Activated CD4-positive, alpha-beta memory T cell treated with anti-CD3 and anti-CD28 coated beads for 36 hours (primary cell): ENCODE results near the gene DYNLT4. TPM values are rescaled to one million over a fixed set of nuclear protein-coding genes. Genes with fewer than 3 reads are reported as not detected.

Experiments used
- CTCF ChIA-PET: fragments of 350-600 bp; sonication (Branson Sonifier 250); formaldehyde crosslinking; loops from one replicate; lab custom pipeline; 2021; ENCODE audit warnings: antibody characterized with exemption, inconsistent platforms; lab: Charles Lee
- POLR2A ChIA-PET: fragments of 350-600 bp; sonication (Branson Sonifier 250); formaldehyde crosslinking; loops from one replicate; lab custom pipeline; 2021; ENCODE audit warnings: antibody characterized with exemption; lab: Charles Lee
- DNase-seq: peaks from one replicate; pipeline ENCODE4 v3.0.0-alpha.2; 2020
- H3K27ac Mint-ChIP-seq: one replicate; pipeline ENCODE4 v1.8.0; 2021; ENCODE audit warnings: mixed read lengths
- H3K27me3 Mint-ChIP-seq: one replicate; pipeline ENCODE4 v1.8.0; 2021; ENCODE audit warnings: mixed read lengths
- H3K36me3 Mint-ChIP-seq: one replicate; pipeline ENCODE4 v1.8.0; 2021; ENCODE audit warnings: mixed read lengths
- H3K4me1 Mint-ChIP-seq: one replicate; pipeline ENCODE4 v1.8.0; 2021; ENCODE audit warnings: low read depth, mixed read lengths
- H3K4me3 Mint-ChIP-seq: one replicate; pipeline ENCODE4 v1.8.0; 2021; ENCODE audit warnings: mild to moderate bottlenecking, mixed read lengths
- H3K9me3 Mint-ChIP-seq: one replicate; pipeline ENCODE4 v1.8.0; 2021; ENCODE audit warnings: mixed read lengths
- intact Hi-C: fragments of 100-400 bp; cut with micrococcal nuclease; formaldehyde crosslinking; loops from one replicate; pipeline ENCODE4 v1.15.1; 2023
- total RNA-seq, 2 experiments: library from RNA; stranded (reverse); gene quantifications; one replicate each; pipeline ENCODE4 v1.2.3, GENCODE V29; 2021

The DYNLT4 gene
- total RNA-seq, 2 experiments from 2014 or later = 0.40 to 0.41 TPM

DNA sequence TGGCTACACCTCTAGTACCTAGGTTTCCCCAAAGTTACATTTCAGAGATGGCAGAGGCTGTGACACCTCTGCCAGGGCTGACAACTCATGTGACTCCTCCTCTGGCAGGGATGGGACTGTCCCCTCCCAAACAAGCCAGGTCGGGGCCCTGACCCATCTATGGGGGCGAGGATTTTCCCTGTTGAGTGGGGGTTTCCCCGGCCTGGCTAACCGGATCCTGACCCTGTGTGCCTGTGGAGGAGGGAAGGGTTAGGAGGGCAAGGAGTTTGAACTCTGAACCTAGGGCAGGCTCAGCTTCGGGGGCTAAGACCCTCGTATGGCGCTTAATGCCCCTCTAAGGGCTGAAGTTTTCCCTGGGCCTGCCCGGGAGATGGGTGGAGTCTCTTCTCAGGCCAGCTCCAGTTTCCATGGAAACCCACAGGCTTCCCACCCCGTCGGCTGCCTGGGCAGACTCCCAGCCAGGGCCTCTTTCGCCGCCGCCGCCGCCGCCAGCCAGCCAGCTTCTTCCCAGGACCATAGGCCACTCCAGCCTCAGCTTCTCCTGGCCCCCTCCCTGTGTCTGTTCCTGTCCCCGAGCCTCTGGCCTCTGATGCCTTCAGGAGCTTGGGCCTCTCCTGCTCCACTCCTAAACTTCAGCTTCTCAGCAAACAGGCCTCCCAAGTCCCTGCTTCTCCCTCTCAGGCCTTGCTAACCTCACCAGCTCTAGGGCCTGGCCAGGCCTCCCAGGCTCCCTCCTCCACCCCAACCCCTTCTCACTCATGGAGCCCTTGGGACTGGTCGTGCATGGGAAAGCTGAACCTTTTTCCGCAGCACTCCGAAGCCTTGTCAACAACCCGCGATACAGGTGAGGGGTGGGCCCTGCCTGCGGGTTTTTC is 1.1 kb upstream of the DYNLT4 start, which contains the start of gene BTBD19:
Gene BTBD19 (plus strand): TSS at position 461 of the 875 bp plus-strand sequence. CDS start 298 bp downstream, at position 759.
- intact Hi-C loops = loop anchor here (5.0 to 10.0 kb wide), 6 partner anchors 136 to 879 kb away; partner anchors contain the start of genes ARMH1, GPBP1L1, HECTD3 and NASP
- Mint-ChIP-seq H3K4me1 (peaks cover 86% of the 10 kb centered on the region), H3K27me3 (no peaks in the 10 kb centered on the region), H3K27ac (peak within 1 kb of the TSS; percentile 98), H3K9me3 (no peaks in the 10 kb centered on the region), H3K36me3 (peaks cover 63% of the 10 kb centered on the region), H3K4me3 (peak within 1 kb of the TSS; percentile 73)
- ChIA-PET POLR2A (interaction anchor here (0.6 to 15.8 kb wide), 17 partner anchors 8 to 531 kb away, joined by 3 to 404 read pairs (median 7); partner anchors contain the start of genes HECTD3, MUTYH, PLK3 and RNU5D-1), CTCF (interaction anchor here (1.3 to 3.5 kb wide), 12 partner anchors 8 to 87 kb away, joined by 3 to 53 read pairs (median 12); partner anchors contain the start of genes BEST4, PLK3, RNU5D-1 and RPS8)
- DNase-seq = peak; percentile 93

DNA sequence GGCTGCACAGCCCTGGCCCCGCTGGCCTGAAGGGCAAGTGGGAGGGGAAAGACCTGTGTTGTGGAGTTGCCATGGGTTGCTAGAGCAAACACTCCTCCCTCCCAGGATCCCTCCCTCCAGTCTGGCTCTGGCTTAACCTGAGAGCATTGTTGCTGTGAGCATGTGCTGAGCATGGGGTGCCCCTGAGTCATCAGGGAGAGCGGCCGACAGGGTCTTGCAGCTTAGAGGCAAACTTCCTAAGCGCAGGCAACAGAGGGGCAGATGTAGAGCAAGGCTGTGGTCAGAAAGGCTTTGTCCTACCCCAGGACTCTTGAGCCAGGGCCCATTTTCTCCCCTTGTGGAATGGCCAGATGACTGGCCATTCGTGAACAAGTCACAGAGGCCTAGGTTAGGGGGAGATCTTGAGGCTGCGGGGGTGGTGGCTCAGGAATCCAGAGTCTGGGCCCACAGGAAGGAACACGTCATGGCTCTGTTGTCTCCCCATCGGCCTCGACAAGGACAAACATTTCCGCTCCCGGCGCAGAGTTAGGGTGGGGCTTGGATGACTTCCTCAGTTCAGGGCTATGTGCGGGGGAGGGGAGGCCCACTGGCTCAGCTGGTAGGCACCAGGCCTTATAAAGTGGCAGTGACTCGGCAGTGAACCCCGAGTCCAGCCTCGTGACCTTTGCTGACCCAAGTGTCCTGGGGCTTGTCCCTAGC is 362 bp upstream of the DYNLT4 start:
- Mint-ChIP-seq H3K4me3 (peak overlapping the region; percentile 73), H3K36me3 (peaks cover 70% of the 10 kb centered on the region), H3K27ac (peak overlapping the region; percentile 98), H3K4me1 (peaks cover 90% of the 10 kb centered on the region), H3K9me3 (no peaks in the 10 kb centered on the region), H3K27me3 (no peaks in the 10 kb centered on the region)
- peak; percentile 95 for DNase-seq
- ChIA-PET CTCF (interaction anchor here (1.3 to 3.5 kb wide), 9 partner anchors 7 to 83 kb away, joined by 3 to 53 read pairs (median 12); partner anchors contain the start of genes BEST4, PLK3 and RNU5D-1), POLR2A (interaction anchor here (0.7 to 15.8 kb wide), 9 partner anchors 7 to 85 kb away, joined by 3 to 404 read pairs (median 37); partner anchors contain the start of genes PLK3, RNU5D-1 and RPS8)
- intact Hi-C loops = loop anchor here (1.0 to 10.0 kb wide), 8 partner anchors 33 to 880 kb away; partner anchors contain the start of genes ARMH1, GPBP1L1, HECTD3 and NASP

DNA sequence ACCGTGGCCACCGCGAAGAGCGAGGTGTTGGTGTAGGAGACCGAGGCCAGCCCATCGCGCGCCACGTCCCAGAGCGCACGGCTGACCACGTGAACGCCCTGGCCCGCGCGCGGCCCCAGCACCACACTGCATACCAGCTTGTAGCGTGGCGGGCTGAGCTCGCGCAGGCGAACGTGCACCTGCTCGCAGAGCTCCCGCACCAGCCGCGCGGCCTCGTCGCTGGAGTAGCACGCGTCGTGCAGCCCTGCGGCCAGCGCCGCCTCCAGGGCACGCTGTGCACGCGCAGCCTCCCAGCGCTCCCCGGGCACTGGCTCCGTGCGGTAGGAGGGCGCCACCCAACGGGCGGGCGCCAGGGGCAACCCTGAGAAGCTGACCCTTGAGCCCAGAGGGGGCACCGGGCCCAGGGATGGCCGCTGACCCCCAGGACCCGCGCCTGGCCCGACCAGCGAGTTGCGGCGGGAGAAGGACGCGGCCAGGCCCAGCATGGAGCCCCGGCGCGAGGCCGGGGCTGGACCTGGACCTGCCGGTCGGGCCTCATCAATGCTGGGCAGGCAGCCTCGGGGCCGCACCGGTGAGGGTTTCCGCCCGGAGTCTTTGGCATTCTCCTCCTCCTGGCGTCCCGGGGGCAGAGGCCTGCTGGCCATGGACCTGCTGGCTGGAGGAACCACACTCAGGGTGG is 987 bp downstream of the DYNLT4 start:
- DNase-seq = no peak
- ChIA-PET POLR2A (interaction anchor here (1.3 to 15.8 kb wide), 4 partner anchors 14 to 84 kb away, joined by 5 to 404 read pairs (median 86); partner anchors contain the start of gene RNU5D-1), CTCF (interaction anchor here (0.7 to 1.0 kb wide), 2 partner anchors 12 kb away, joined by 3 read pairs; no protein-coding TSS in a partner anchor)
- peaks cover 84% of the 10 kb centered on the region for H3K4me1 Mint-ChIP-seq
- peak overlapping the region; percentile 98 for H3K27ac Mint-ChIP-seq
- no peaks in the 10 kb centered on the region for H3K27me3 Mint-ChIP-seq
- H3K9me3 Mint-ChIP-seq = no peaks in the 10 kb centered on the region
- H3K4me3 Mint-ChIP-seq = peak overlapping the region; percentile 73
- H3K36me3 Mint-ChIP-seq = peaks cover 75% of the 10 kb centered on the region
- intact Hi-C loops = loop anchor here (2.0 to 10.0 kb wide), 7 partner anchors 31 to 881 kb away; partner anchors contain the start of genes ARMH1, GPBP1L1, HECTD3 and NASP

DNA sequence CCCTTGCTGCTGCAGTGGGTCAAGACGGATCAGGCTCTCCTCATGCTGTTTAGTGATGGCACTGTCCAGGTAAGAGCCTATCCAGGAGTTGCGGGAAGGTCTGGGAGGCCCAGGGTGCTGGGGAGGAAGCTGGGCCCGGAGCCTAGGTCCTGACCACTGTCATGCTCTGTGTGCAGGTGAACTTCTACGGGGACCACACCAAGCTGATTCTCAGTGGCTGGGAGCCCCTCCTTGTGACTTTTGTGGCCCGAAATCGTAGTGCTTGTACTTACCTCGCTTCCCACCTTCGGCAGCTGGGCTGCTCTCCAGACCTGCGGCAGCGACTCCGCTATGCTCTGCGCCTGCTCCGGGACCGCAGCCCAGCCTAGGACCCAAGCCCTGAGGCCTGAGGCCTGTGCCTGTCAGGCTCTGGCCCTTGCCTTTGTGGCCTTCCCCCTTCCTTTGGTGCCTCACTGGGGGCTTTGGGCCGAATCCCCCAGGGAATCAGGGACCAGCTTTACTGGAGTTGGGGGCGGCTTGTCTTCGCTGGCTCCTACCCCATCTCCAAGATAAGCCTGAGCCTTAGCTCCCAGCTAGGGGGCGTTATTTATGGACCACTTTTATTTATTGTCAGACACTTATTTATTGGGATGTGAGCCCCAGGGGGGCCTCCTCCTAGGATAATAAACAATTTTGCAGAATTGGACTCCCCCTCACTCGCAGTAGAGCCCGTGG is 1.7 kb downstream of the DYNLT4 start:
- no peaks in the 10 kb centered on the region for H3K9me3 Mint-ChIP-seq
- no peak for DNase-seq
- H3K36me3 Mint-ChIP-seq = peaks cover 75% of the 10 kb centered on the region
- ChIA-PET CTCF (interaction anchor here (0.7 to 1.0 kb wide), 4 partner anchors 11 to 15 kb away, joined by 3 read pairs; no protein-coding TSS in a partner anchor), POLR2A (interaction anchor here (2.0 to 15.8 kb wide), 3 partner anchors 15 to 83 kb away, joined by 7 to 404 read pairs (median 94); partner anchors contain the start of gene RPS8)
- peak overlapping the region; percentile 32 for H3K4me3 Mint-ChIP-seq
- intact Hi-C loops = loop anchor here (2.0 to 10.0 kb wide), 7 partner anchors 31 to 882 kb away; partner anchors contain the start of genes ARMH1, GPBP1L1, HECTD3 and NASP
- peak overlapping the region; percentile 93 for H3K27ac Mint-ChIP-seq
- no peaks in the 10 kb centered on the region for H3K27me3 Mint-ChIP-seq
- peaks cover 77% of the 10 kb centered on the region for H3K4me1 Mint-ChIP-seq

GRCh38 chr1:44803312-44804095 is 3.6 kb downstream of the DYNLT4 start:
- H3K36me3 Mint-ChIP-seq = peaks cover 62% of the 10 kb centered on the region
- H3K4me1 Mint-ChIP-seq = peaks cover 62% of the 10 kb centered on the region
- no peaks in the 10 kb centered on the region for H3K27me3 Mint-ChIP-seq
- intact Hi-C loops = loop anchor here (10.0 kb wide), 3 partner anchors 169 to 501 kb away; partner anchors contain the start of genes HECTD3 and UROD
- DNase-seq = no peak
- H3K4me3 Mint-ChIP-seq = peak overlapping the region; percentile 93
- H3K9me3 Mint-ChIP-seq = no peaks in the 10 kb centered on the region
- ChIA-PET CTCF (no interaction called here), POLR2A (interaction anchor here (1.0 to 15.8 kb wide), 5 partner anchors 8 to 28 kb away, joined by 3 to 404 read pairs (median 7); partner anchors contain the start of genes BTBD19, DYNLT4 and RPS8)
- peak overlapping the region; percentile 93 for H3K27ac Mint-ChIP-seq

- DNase-seq = no peak
- Mint-ChIP-seq H3K9me3 (no peaks in the 10 kb centered on the region), H3K4me3 (peak overlapping the region; percentile 93), H3K36me3 (peaks cover 58% of the 10 kb centered on the region), H3K4me1 (peaks cover 58% of the 10 kb centered on the region), H3K27me3 (no peaks in the 10 kb centered on the region), H3K27ac (peak overlapping the region; percentile 93)
- CTCF ChIA-PET = no interaction called here
- intact Hi-C loops = loop anchor here (10.0 kb wide), 3 partner anchors 168 to 502 kb away; partner anchors contain the start of genes HECTD3 and UROD
- POLR2A ChIA-PET = interaction anchor here (1.0 to 15.8 kb wide), 3 partner anchors 9 to 28 kb away, joined by 4 to 404 read pairs (median 263); partner anchors contain the start of genes BTBD19, DYNLT4 and RPS8
Observed at GRCh38 chr1:44803062-44803311, 4.2 kb downstream of the DYNLT4 start.

GRCh38 chr1:44802306-44803061 is 4.7 kb downstream of the DYNLT4 start:
- H3K4me3 Mint-ChIP-seq = peak overlapping the region; percentile 93
- H3K36me3 Mint-ChIP-seq = peaks cover 57% of the 10 kb centered on the region
- ChIA-PET CTCF (no interaction called here), POLR2A (interaction anchor here (1.0 to 15.8 kb wide), 7 partner anchors 9 to 184 kb away, joined by 4 to 404 read pairs (median 36); partner anchors contain the start of genes BTBD19, DYNLT4, EIF2B3 and RPS8)
- H3K9me3 Mint-ChIP-seq = no peaks in the 10 kb centered on the region
- H3K4me1 Mint-ChIP-seq = peaks cover 53% of the 10 kb centered on the region
- intact Hi-C loops = loop anchor here (1.0 to 10.0 kb wide), 4 partner anchors 17 to 502 kb away; partner anchors contain the start of genes HECTD3 and UROD
- peak overlapping the region; percentile 93 for H3K27ac Mint-ChIP-seq
- DNase-seq = peak; percentile 43
- no peaks in the 10 kb centered on the region for H3K27me3 Mint-ChIP-seq

GRCh38 chr1:44801491-44802305 is 5.5 kb downstream of the DYNLT4 start:
- H3K27ac Mint-ChIP-seq = peak overlapping the region; percentile 93
- peak; percentile 64 for DNase-seq
- peaks cover 50% of the 10 kb centered on the region for H3K36me3 Mint-ChIP-seq
- CTCF ChIA-PET = interaction anchor here (1.8 to 3.6 kb wide), 5 partner anchors 8 to 26 kb away, joined by 9 to 53 read pairs (median 39); partner anchors contain the start of genes BEST4, BTBD19 and RPS8
- H3K27me3 Mint-ChIP-seq = no peaks in the 10 kb centered on the region
- H3K4me1 Mint-ChIP-seq = peaks cover 45% of the 10 kb centered on the region
- intact Hi-C loops = loop anchor here (1.0 to 10.0 kb wide), 5 partner anchors 8 to 503 kb away; partner anchors contain the start of genes HECTD3 and UROD
- peak overlapping the region; percentile 93 for H3K4me3 Mint-ChIP-seq
- POLR2A ChIA-PET = interaction anchor here (1.0 to 15.8 kb wide), 8 partner anchors 10 to 184 kb away, joined by 4 to 404 read pairs (median 26); partner anchors contain the start of genes BTBD19, DYNLT4, EIF2B3 and RNU5D-1
- no peaks in the 10 kb centered on the region for H3K9me3 Mint-ChIP-seq
